HepG2 (cell line): ENCODE results near the gene TKFC. TPM values are rescaled to one million over a fixed set of nuclear protein-coding genes. Genes with fewer than 3 reads are reported as not detected.

ENCODE experiments used
- AHR ChIP-seq: IDR thresholded peaks from 2 replicates; pipeline ENCODE4 v1.6.1; 2018; ENCODE audit warnings: missing genetic modification reagents, missing compliant biosample characterization
- ATAD3A ChIP-seq: sonication (generic); formaldehyde crosslinking; IDR thresholded peaks from 2 replicates; pipeline ENCODE4 v1.4.0; 2020; ENCODE audit warnings: missing genetic modification reagents
- BHLHE40 ChIP-seq: IDR thresholded peaks from 2 replicates; pipeline ENCODE4 v1.6.1; 2011; ENCODE audit warnings: low read length, improper control_type of control experiment
- ERF ChIP-seq: IDR thresholded peaks from 2 replicates; pipeline ENCODE4 v1.6.1; 2018; ENCODE audit warnings: missing biosample characterization, missing genetic modification reagents
- EZH2 ChIP-seq: conservative IDR thresholded peaks from 2 replicates; pipeline ENCODE4 v1.6.1; 2012; ENCODE audit warnings: mild to moderate bottlenecking, low read depth, low read length, moderate library complexity
- FOXA3 ChIP-seq: IDR thresholded peaks from 2 replicates; pipeline ENCODE4 v1.6.1; 2016; ENCODE audit warnings: missing genetic modification reagents, missing compliant biosample characterization
- FOXJ3 ChIP-seq: sonication (generic); formaldehyde crosslinking; IDR thresholded peaks from 2 replicates; pipeline ENCODE4 v1.4.0; 2020; ENCODE audit warnings: missing genetic modification reagents, mild to moderate bottlenecking, borderline replicate concordance
- FOXK2 ChIP-seq: fragments of 450-650 bp; IDR thresholded peaks from 2 replicates; pipeline ENCODE4 v1.6.1; 2016
- GTF2F1 ChIP-seq: fragments of 150-350 bp; IDR thresholded peaks from 2 replicates; pipeline ENCODE4 v1.6.1; 2014; ENCODE audit warnings: low read length
- MAFG ChIP-seq: sonication (generic); formaldehyde crosslinking; IDR thresholded peaks from 2 replicates; pipeline ENCODE4 v1.5.1; 2020; ENCODE audit warnings: mild to moderate bottlenecking, missing genetic modification reagents
- MIER2 ChIP-seq: IDR thresholded peaks from 2 replicates; pipeline ENCODE4 v1.6.1; 2016; ENCODE audit warnings: missing biosample characterization, missing genetic modification reagents
- MZF1 ChIP-seq: sonication (generic); formaldehyde crosslinking; IDR thresholded peaks from 2 replicates; pipeline ENCODE4 v1.8.1; 2023; ENCODE audit warnings: mild to moderate bottlenecking, missing genetic modification reagents, borderline replicate concordance
- SIN3A ChIP-seq: IDR thresholded peaks from 2 replicates; pipeline ENCODE4 v1.6.1; 2011; ENCODE audit warnings: low read depth, mild to moderate bottlenecking, control low read depth, low read length, borderline replicate concordance
- SKIL ChIP-seq: sonication (generic); formaldehyde crosslinking; IDR thresholded peaks from 2 replicates; pipeline ENCODE4 v1.8.0; 2022; ENCODE audit warnings: missing genetic modification reagents, mild to moderate bottlenecking, moderate library complexity, borderline replicate concordance
- SMARCE1 ChIP-seq: fragments of 450-650 bp; IDR thresholded peaks from 2 replicates; pipeline ENCODE4 v1.6.1; 2017; ENCODE audit warnings: borderline replicate concordance
- ZBTB20 ChIP-seq: sonication (generic); formaldehyde crosslinking; IDR thresholded peaks from 2 replicates; pipeline ENCODE4 v1.8.1; 2023; ENCODE audit warnings: missing genetic modification reagents, low read depth, mild to moderate bottlenecking, borderline replicate concordance
- ZNF205 ChIP-seq: IDR thresholded peaks from 2 replicates; pipeline ENCODE4 v1.6.1; 2018; ENCODE audit warnings: missing biosample characterization, missing genetic modification reagents
- ZNF703 ChIP-seq: sonication (generic); formaldehyde crosslinking; IDR thresholded peaks from 2 replicates; pipeline ENCODE4 v1.5.1; 2020; ENCODE audit warnings: missing genetic modification reagents, mild to moderate bottlenecking, moderate library complexity, borderline replicate concordance
- ZNF710 ChIP-seq: sonication (generic); formaldehyde crosslinking; IDR thresholded peaks from 2 replicates; pipeline ENCODE4 v1.5.0; 2020; ENCODE audit warnings: mild to moderate bottlenecking, missing genetic modification reagents, borderline replicate concordance
- polyA plus RNA-seq, 8 experiments: library from polyadenylated mRNA; depleted of rRNA in 3 of 8; stranded (reverse) in 7 of 8; unstranded in 1 of 8; fragments of >200 nt; fragmentation: Illumina TruSeq in 4 of 8; extraction: Trizol in 4 of 8; gene quantifications; 2 replicates each; pipeline versions ENCODE4 v1.2.1 to v1.2.3, GENCODE V29; 2011 to 2016; ENCODE audit warnings: low read depth in 4 of 8, missing spikeins in 1 of 8, mixed read lengths in 1 of 8; ENCODE audit not compliant: insufficient read depth in 1 of 8
- total RNA-seq, 5 experiments: library from RNA; depleted of rRNA; stranded (reverse); fragments of >200 nt; fragmentation: Illumina TruSeq; extraction: Trizol; gene quantifications; 2 replicates each; pipeline ENCODE4 v1.2.3, GENCODE V29; 2016; ENCODE audit warnings: low read depth in 1 of 5
- TF ChIP-seq, protein P1 (sequence below): sonication (generic); formaldehyde crosslinking; conservative IDR thresholded peaks from 2 replicates; pipeline ENCODE4 v1.8.1; 2023; ENCODE audit warnings: missing genetic modification reagents
- TF ChIP-seq, protein P2 (sequence below): IDR thresholded peaks from 2 replicates; pipeline ENCODE4 v1.6.1; 2016; ENCODE audit warnings: mild to moderate bottlenecking
- TF ChIP-seq, protein P3 (sequence below): sonication (generic); formaldehyde crosslinking; IDR thresholded peaks from 2 replicates; pipeline ENCODE4 v1.9.0; 2022; ENCODE audit warnings: low read depth, missing genetic modification reagents

TKFC gene
- total and polyA plus RNA-seq, 2 of the 13 experiments (the other 11 are each of a cell fraction or from before 2014, with no cell fraction given) = 147 to 197 TPM

- TF ChIP-seq, protein P1, sequence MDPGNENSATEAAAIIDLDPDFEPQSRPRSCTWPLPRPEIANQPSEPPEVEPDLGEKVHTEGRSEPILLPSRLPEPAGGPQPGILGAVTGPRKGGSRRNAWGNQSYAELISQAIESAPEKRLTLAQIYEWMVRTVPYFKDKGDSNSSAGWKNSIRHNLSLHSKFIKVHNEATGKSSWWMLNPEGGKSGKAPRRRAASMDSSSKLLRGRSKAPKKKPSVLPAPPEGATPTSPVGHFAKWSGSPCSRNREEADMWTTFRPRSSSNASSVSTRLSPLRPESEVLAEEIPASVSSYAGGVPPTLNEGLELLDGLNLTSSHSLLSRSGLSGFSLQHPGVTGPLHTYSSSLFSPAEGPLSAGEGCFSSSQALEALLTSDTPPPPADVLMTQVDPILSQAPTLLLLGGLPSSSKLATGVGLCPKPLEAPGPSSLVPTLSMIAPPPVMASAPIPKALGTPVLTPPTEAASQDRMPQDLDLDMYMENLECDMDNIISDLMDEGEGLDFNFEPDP (CRISPR knock-in tag) = no peak
- no peak for TF ChIP-seq AHR (CRISPR knock-in tag)
- peak; percentile 79; the same call in 1 of the 2 replicates for TF ChIP-seq FOXK2
- 0 out of 2 replicates have a peak, but pooled peaks have one; percentile 44 for TF ChIP-seq ZNF710
- no peak for TF ChIP-seq FOXJ3 (CRISPR knock-in tag)
- peak; percentile 80; the same call in 1 of the 2 replicates for TF ChIP-seq SIN3A
- TF ChIP-seq GTF2F1 = no peak; the same call in 1 of the 2 replicates
- TF ChIP-seq MAFG (CRISPR knock-in tag) = no peak
- TF ChIP-seq EZH2 = no peak
- TF ChIP-seq, protein P2, sequence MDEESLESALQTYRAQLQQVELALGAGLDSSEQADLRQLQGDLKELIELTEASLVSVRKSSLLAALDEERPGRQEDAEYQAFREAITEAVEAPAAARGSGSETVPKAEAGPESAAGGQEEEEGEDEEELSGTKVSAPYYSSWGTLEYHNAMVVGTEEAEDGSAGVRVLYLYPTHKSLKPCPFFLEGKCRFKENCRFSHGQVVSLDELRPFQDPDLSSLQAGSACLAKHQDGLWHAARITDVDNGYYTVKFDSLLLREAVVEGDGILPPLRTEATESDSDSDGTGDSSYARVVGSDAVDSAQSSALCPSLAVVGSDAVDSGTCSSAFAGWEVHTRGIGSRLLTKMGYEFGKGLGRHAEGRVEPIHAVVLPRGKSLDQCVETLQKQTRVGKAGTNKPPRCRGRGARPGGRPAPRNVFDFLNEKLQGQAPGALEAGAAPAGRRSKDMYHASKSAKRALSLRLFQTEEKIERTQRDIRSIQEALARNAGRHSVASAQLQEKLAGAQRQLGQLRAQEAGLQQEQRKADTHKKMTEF (CRISPR knock-in tag) = peak; percentile 77
- peak; percentile 29; the same call in 1 of the 2 replicates for TF ChIP-seq BHLHE40
- TF ChIP-seq MIER2 (CRISPR knock-in tag) = peak; percentile 59; the same call in 1 of the 2 replicates
- no peak for TF ChIP-seq SKIL (CRISPR knock-in tag)
- peak; percentile 78; the same call in 1 of the 2 replicates for TF ChIP-seq ZNF205 (CRISPR knock-in tag)
- TF ChIP-seq, protein P3, sequence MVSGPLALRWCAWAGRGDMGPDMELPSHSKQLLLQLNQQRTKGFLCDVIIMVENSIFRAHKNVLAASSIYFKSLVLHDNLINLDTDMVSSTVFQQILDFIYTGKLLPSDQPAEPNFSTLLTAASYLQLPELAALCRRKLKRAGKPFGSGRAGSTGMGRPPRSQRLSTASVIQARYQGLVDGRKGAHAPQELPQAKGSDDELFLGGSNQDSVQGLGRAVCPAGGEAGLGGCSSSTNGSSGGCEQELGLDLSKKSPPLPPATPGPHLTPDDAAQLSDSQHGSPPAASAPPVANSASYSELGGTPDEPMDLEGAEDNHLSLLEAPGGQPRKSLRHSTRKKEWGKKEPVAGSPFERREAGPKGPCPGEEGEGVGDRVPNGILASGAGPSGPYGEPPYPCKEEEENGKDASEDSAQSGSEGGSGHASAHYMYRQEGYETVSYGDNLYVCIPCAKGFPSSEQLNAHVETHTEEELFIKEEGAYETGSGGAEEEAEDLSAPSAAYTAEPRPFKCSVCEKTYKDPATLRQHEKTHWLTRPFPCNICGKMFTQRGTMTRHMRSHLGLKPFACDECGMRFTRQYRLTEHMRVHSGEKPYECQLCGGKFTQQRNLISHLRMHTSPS = peak; percentile 60; the same call in 1 of the 2 replicates
- peak; percentile 67 for TF ChIP-seq FOXA3 (CRISPR knock-in tag)
- no peak for TF ChIP-seq SMARCE1
- peak; percentile 50; the same call in 1 of the 2 replicates for TF ChIP-seq ERF
- no peak for TF ChIP-seq MZF1 (CRISPR knock-in tag)
- TF ChIP-seq ZBTB20 (CRISPR knock-in tag) = 0 out of 2 replicates have a peak, but pooled peaks have one; percentile 38
- TF ChIP-seq ATAD3A (CRISPR knock-in tag) = no peak
- no peak for TF ChIP-seq ZNF703 (CRISPR knock-in tag)
Observed at GRCh38 chr11:61298663-61299244, 34.3 kb upstream of the TKFC start (continued).
